LNCaP clone FGC (cell line): ENCODE results near the gene ZYX.
A peak's percentile ranks its signal among the peaks of the same experiment; 100 is the strongest.

Source experiments
- DNase-seq: peaks from one replicate; pipeline ENCODE4 v3.0.0-alpha.2; 2011; ENCODE audit warnings: low read depth
- H3K4me3 ChIP-seq: 2 replicates; pipeline ENCODE4 v1.5.1; 2011; ENCODE audit warnings: mild to moderate bottlenecking, low read depth, low read length, control low read depth
- TF ChIP-seq, protein P1 (sequence below): IDR thresholded peaks from 2 replicates; pipeline ENCODE4 v1.5.1; 2012; ENCODE audit warnings: mild to moderate bottlenecking; ENCODE audit not compliant: control insufficient read depth, insufficient read depth; ENCODE audit errors: extremely low read depth

Gene ZYX

DNA sequence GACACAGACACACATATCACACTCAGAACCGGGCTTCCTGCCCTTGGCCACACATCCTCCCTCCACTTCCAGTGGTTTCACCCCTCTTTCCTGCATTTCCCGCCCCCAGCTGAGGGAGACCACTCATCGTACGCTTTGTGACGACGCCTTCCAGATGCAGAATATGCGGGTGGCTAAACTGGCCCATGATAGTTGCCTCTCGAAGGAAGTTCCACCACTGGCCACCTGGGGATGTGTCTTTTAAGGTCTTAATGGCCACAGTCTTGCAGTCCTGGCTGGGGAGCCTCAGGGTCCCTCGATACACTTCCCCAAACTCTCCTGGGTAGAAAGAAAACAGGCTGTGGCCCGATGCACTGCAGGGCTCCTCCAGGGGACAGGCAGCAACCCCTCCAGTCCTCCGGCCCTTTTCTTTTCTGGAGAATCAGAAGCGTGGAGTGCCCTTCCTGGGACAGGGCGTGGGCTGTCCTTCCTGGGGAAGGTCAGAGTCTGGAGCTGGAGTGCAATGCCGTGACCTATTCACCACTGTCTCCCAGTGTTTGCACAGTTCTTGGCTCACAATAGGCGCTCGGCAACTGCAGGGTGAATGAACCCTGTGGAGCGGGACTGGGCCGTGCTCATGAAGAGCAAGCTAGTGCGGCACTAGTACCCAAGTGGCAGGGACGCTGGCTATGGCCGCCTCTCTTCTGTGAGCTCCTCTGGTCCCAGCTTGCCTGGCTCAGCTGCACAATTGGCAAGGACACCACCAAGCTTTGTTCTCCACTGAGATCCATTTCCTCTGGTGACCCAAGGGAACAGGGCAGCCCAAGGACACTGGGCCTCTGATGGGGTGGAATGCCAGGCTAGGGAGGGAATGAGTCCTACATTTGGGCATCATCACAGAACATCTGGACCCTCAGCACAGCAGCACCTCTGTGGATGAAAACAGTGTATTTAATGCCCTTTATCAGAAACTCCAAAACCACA is 14.3 kb downstream of the ZYX start:
- no peak overlapping the region for H3K4me3 ChIP-seq
- peak; percentile 36 for DNase-seq
- TF ChIP-seq, protein P1, sequence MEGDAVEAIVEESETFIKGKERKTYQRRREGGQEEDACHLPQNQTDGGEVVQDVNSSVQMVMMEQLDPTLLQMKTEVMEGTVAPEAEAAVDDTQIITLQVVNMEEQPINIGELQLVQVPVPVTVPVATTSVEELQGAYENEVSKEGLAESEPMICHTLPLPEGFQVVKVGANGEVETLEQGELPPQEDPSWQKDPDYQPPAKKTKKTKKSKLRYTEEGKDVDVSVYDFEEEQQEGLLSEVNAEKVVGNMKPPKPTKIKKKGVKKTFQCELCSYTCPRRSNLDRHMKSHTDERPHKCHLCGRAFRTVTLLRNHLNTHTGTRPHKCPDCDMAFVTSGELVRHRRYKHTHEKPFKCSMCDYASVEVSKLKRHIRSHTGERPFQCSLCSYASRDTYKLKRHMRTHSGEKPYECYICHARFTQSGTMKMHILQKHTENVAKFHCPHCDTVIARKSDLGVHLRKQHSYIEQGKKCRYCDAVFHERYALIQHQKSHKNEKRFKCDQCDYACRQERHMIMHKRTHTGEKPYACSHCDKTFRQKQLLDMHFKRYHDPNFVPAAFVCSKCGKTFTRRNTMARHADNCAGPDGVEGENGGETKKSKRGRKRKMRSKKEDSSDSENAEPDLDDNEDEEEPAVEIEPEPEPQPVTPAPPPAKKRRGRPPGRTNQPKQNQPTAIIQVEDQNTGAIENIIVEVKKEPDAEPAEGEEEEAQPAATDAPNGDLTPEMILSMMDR, result no peak

DNA sequence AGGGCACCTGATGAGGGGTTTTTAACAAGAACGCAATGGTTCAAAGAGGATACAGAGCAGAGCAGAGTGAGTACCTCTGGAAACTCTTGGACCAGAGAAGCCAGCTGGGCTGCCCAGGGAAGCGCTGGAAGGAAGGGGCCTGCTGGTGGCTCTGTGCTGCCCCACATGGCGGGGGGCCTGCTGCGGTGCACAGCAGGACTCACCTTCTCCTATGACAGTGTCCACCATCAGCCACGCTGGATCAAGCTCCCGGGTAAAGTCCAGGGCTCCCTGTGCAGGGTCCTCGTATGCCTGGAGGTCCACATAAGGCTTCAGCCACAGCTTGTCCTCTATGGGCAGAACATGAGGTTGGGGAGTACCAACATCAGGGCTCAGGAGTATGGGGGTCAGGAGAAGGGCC is 15.0 kb downstream of the ZYX start:
- H3K4me3 ChIP-seq, result no peak overlapping the region
- TF ChIP-seq, protein P1, result no peak
- no peak for DNase-seq

DNA sequence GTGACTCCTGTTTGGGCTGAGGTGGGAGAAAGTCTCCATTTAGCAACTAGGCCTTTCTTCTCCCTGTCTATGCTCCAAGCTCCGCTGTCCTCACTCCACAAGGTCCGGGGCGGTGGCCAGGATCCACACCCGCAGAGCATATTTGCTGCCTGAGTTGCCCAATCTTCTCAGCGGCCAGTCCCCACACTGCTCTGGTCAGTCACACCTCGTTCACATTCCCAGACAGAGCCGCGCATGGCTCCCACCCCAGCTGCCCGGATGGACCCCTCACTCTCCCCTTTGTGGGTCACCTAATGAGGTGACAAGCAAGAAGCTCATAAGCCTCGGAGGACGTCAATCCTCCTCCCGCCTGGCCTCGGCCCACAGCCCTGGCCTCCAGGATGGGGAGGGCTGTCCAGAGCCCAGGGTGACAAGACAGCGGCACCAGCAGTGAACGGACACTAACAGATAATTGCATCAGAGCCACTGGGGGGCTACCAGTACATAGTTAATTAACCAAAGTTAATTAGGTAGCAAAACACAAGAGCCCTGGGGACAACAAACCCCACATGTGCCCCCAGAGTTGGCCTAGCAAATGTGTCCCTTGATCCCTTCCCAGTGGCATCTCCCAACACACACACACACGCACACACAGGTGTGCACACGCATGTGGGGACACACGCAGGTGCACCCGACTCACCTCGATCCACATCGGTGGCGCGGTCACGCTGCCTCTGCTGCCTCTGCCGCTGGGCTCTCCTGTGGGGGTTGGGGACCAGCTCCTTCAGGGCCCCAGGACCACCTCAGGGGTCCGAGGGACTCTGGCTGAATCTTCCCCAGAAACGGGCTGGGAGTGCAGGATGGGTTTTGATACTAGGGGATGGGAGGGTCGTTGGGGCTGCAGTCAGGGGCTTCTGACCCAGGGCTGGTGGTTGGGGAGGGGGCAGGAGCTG is 15.7 kb downstream of the ZYX start:
- H3K4me3 ChIP-seq, result no peak overlapping the region
- TF ChIP-seq, protein P1, result no peak
- no peak for DNase-seq

DNA sequence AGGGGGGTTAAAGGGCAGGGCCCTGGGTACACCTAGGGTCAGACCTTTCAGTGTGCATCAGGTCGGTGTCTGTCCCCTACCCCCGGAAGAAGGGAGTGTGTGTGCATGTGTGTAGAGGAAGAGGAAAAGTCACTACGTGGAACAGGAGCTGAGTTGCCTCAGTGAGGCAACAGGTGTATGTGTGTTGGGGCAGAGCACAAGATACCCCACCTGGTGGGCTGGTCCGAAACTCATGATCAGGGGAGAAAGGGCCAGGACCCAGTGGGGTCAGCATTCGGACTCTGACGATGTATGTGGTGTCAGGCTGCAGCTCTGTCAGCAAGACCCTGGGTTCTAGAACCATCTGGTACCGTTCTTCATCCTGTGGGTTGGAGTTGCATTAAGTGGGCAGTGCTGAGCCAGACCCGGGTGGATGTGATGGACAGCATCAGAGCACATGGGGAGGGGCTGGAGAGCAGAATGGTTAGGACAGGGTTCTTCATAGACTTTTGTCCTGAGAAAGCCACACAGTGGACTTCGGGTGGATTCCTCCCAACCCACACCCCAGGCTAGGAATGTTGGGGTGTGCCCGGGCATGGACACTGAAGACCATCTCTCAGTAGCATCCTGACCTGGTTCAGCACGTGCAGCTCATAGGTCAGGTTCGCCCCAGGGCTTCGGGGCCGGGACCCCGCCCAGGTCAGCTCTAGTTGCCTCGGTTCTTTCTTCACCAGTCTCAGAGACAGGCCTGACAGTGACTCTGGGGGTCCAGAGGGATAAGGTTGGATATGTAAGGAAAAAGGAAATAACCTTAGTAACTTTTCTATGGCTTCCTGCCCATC is 16.8 kb downstream of the ZYX start:
- DNase-seq, result no peak
- H3K4me3 ChIP-seq, result no peak overlapping the region
- TF ChIP-seq, protein P1, result no peak

DNA sequence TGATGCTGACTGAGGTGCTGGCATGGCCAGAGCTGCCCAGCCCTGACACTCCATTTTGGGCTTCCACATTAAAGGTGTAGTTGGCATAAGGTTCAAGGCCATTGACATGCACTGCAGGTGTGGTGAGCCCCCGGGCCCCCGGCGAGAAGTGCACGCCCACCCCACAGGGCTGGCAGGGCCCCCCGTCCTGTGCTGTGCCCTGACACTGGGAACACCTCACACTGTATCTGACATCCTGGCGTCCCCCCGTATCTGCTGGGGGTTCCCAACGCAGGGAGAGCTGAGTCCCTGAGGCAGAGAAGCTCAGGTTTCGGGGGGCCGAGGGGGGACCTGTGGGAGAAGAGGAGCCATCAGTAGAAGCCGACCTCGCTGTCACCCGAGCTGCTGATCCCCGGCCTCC is 17.5 kb downstream of the ZYX start:
- no peak for DNase-seq
- H3K4me3 ChIP-seq, result no peak overlapping the region
- TF ChIP-seq, protein P1, result no peak

DNA sequence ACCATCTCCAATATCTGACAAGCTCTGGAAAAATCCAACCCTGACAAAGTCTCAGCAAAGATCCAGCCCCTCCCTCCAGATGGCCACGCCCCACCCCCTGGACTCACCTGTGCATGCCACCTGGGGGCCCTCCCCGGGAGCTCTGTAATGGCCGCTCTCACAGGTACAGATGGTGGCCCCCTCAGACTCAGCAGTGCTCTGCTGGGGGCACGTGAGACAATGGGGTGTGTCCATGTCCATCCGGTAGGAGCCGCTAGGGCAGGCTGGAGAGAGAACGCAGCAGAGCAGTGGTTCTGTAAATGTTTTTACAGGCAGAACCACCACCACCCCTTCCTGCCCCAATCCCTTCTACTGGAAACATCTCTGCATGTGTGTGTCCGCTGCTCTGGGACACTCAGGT is 18.0 kb downstream of the ZYX start:
- no peak overlapping the region for H3K4me3 ChIP-seq
- DNase-seq, result no peak
- TF ChIP-seq, protein P1, result no peak
